Activated T-helper 1 cell treated with Interleukin-2 at 50 U/mL for 16 hours (primary cell): Measurements from ENCODE around the gene IL34.

Experiments used
- DNase-seq: peaks from one replicate; pipeline ENCODE4 v3.0.0-alpha.2; 2020; ENCODE audit warnings: low read depth

Gene IL34

DNA sequence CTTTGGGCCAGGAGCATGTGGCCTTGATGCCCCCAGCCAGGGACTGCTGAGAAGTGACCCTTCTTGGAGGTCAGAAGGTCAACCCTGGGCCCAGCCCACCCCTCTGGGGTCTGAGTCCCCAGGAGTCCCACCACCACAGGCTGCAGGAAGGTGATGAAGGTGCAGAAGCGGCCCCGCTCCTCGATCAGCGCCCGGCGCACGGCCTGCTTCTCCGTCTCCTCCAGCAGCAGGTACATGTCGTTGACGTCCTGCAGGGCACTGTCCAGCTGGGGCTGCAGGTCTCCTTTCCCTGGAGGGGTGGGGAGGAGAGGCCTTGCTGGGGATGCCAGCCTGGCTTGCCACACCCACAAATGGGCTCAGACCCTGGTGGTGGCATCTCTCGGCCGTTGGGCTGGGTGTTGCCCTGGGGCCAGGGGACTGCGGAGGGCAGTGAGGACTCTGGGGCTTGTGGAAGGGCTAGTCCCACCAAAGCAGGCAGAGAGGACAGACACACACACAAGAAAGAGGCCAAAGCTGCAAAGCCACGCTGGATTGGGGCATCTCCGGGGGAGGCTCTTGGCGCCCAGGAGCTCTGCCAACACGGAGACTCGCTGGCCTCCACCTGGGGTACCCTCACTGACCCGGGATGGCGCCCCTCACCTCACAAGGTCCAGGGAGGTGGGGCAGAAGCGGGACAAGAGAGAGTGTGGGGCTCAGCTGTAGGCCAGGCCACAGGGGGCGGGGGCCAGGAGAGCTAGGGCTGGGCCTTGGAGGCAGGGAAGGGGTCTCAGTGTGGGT, 31.9 kb downstream of the IL34 start:
- DNase-seq = no peak

DNA sequence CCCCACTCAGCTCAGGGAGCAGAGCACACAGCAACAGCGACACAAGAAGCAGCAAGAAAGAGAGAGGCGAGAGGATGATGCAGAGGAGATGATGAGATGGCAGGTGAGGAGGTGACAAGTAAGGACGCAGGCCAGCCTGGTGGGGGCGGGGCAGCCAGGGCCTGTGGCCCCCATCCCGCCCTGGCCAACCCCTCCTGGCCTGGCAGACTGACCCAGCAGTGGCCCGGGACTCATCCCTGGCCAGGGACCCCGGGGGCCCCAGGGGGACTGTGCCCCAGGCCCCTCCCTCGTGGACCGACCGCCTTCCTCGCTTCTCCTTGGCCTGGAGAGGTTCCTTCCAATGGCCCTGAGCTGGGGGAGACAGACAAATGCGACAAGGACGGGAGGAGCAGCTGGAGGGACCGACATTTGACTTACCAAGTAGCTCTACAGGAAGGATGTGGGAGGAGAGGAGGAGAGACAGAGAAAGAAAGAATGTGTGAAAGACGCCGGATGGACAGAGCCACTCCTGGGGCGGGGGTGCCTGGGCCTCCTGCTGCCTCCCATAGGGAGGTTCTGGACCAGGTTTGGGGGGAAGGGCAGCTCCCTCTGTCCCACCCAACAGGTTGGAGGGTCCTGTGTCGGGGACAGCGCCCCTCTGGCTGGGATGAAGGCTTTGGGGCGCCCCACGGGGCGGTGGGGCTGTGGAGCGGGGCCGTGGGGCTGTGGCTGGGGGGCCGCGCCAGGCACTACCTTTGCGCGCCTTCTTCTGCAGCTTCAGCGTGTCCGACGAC, 32.7 kb downstream of the IL34 start:
- no peak for DNase-seq

DNA sequence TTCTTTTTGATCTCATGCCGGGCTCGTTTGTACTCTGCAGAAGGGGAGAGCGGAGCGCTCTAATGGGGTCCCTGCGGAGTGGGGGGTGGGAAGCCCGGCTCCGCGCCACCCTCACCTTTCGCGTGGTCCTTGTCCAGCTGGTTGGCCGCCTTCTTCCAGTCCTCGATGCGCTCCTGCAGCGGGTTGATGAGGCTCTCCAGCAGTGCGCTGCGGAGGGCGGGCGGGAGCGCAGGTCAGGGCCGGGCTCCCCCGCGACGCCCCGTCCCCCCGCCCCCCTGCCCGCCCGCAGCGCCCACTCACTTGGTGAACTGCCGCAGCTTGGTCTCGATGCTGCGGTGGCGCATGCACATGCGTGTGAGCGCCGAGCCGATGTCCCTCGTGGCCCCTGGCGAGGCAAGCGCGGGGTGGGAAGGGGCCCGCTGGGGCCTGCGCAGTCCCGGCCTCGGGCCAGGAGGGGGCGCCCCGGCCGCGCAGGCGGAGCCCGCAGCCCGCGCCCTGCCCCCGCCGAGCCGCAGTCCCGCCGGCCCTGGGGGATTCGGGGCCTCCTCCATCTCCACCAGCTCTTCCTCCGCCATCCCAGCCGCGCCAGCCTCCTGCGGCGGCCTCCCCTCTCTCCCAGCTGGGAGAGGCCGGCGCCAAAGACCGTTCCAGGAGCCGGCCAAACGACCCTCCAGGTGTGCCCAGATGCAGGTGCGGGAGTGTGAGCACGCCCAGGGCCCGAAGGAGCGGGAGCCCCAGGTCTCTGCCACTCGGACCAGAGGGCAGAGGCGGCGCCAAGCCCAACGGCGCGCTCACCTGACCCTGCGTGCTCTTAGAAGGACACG, 33.5 kb downstream of the IL34 start:
- no peak for DNase-seq

DNA sequence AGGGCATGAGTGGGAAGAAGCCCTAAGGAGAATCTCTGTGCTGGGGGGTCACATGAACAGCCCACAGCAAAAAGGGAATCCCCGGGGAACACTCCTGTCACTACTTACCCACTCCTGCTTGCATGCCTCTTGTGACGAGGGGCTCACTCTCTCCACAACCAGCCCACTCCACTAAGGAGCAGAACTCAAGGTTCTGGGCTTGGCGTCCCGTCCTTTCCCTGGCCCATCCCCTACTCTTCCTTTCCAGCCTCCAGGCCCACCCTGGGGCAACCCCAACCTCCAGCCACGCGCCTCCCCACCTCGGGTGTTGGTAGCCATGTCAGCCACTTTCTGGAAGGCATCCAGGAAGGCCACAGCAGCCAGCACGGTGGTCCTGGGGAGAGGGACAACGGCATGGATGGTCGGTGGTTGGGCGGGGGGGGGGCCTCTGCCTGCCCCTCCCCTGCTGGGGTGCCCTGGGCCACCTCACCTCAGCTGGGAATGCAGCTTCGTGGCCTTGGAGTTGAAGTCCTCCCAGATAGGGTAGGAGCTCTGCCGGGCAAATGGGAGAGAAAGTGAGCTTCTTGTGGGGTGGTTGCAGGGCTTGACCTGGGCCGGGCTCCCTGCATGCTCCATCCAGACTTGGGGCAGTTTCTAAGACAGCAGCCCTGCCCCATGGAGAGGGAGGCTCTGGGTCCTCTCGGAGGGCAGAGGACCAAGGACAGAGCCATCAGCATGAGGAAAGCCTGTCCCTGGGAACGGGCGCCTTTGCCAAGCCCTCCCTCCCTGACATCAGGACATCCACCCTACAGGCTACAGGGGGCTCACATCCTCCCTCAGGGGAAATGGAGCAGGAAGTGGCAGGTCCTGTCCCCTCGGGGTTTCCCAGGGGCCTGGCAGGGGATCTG, 34.4 kb downstream of the IL34 start:
- DNase-seq = no peak

DNA sequence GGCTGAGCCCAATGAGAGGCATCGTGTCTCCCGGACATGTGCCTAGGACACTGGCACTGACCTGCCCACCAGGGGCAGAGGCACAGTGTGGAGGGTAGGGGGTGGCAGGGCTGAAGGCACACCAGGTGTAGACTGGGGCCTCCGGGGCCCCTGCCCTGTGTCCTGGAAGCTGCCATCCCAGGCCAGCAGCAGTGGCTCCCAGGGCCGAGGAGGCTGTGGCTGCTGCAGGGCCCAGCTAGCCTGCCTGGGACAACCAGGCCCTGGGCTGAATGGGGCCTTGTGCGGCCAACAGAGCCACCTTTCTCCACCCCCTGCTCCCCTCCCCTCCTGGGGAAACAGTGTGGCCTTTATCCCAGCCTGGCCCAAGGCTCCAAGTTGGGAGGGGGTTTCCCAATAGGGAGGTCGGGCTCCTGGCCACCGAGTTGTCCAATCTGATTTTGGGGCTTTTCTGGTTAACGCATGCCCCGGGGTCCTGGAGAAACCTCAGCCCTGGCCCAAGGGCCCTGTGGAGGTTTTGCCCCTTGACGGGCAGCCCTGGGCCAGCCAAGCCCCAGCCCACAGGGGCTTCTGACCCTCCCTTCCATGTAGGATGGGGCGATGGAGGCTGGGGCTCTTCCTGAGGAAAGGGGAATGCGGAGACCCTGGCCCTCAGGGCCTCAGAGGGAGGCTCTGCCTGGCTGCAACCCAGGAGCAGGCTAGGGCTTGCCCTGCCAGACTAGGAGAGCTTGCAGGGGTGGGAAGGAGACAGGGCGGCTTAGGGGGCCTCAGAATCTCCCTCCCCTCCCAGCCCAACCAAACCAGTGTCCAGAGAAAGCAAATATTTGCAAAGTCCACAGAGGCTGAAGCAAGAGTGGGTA, 35.3 kb downstream of the IL34 start:
- no peak for DNase-seq

DNA sequence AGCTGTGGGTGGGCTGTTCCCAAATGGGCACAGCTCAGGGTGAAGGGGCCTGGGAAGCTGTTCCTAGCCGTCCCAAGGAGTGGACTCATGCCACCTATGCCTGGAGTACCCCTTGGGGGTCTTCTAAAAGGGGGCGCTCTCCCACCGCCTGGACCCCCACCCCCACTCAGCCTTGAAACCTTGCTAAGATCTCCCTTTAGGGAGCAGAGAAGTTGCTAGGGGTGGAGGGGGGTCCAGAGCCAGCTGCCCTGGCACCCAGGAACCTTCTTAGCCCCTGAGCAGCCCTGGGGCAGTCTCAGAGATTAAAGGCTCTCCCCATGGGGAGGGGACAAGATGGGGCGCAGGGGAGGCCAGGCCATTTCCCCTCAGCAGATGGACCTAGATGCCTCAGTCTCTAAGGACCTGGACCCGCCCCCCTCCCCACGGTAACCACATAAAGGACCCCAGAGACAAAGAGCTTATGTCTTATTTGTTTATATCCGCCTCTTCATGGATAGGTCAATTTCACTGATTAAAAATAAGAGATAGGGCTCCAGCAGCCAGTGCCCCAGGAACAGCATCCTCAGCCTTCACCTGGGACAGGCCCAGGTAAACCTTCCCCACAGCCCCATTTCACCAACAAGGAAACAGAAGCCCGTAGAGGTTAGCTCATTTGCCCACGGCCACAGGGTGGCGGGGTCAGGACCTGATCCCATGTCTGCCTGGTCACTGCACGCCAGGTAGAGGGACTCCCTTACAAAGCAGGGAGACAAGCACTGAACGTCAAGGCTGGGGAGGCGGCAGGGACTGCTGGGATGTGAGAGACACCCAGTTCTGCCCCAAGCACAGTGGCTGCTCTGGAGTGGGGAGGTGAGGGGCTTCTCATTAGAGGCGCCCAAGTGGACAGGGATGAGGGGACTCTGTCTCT, 36.1 kb downstream of the IL34 start:
- no peak for DNase-seq

DNA sequence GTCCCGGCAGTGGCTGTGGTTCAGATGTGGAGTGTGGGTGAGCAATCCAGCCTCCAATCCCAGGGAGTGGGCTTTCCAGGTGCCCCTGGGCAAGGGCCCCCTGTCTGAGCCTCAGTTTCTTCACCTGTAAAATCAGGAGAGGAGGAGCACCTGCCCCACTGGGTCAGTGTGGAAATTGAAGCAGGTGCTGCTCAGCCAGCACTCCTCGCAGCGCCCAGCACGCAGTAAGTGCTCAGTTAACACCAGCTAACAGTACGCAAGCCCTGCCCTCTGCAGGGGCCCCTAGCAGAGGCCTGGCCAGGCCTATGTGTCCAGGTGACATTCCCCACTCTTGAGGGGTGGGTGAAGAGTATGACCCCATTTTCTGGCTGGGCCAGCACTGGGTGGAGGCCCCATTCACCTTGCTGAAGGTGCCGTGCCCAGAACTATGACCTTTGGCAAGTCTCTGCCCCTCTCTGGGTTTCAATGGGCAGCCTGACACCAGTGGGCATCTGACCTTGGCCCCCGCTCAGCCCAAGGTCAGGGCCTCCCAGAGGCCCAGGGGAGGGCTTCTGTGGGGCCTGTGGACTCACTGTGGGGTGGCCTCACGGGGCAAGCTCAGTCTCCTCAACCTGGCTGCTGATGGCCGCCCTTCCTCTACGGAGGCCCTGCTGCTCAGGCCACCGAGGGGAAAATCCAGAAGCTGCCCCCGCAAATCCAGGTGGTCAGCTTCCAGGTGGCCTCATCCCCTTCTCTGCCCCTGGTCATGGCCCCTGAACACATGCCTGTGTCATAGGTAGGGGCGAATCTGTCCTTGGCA, 37.0 kb downstream of the IL34 start:
- no peak for DNase-seq

DNA sequence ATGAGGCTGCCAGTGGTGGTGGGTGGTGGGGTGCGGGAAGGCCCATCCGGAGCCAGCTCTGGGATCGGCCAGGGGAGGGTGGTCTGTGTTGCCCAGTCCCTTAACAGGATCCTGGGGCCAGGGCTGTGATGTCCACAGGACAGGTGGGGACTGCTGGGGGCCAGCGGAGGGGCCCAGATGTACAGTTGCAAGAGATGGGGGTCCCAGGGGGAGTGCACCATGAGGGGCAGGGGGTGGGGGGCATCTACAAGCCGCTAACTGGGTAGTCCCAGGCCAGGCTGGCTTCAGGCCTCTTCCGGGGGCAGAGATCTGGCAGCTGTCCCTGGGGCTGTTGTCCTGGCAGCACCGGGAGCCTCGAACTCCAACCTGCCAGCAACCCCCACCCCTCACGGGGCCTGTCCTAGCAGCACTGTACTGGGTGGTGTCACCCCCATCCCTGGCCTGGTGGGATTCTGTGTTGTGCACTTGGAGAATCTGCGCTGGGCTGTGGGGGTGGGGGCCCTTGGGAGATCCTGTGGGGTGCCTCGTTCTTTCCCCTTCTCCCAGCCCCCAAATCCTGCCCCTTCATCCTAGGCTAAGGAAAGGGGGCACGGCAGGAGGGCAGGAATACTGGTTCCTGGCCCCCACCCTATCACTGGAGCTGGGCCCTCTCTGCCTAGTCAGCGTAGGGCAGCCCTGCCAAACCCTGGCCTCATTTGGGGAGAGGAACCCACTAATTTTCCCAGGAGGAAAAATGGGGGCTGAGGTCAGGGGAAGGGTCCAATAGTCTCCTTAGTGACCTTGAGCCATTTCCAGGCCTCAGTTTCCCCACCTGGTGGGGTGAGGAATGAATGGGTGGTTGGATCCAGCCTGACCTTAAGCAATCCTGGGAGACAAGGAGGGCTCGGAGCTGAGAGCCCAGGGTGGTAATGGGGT, 38.0 kb downstream of the IL34 start:
- DNase-seq = no peak

DNA sequence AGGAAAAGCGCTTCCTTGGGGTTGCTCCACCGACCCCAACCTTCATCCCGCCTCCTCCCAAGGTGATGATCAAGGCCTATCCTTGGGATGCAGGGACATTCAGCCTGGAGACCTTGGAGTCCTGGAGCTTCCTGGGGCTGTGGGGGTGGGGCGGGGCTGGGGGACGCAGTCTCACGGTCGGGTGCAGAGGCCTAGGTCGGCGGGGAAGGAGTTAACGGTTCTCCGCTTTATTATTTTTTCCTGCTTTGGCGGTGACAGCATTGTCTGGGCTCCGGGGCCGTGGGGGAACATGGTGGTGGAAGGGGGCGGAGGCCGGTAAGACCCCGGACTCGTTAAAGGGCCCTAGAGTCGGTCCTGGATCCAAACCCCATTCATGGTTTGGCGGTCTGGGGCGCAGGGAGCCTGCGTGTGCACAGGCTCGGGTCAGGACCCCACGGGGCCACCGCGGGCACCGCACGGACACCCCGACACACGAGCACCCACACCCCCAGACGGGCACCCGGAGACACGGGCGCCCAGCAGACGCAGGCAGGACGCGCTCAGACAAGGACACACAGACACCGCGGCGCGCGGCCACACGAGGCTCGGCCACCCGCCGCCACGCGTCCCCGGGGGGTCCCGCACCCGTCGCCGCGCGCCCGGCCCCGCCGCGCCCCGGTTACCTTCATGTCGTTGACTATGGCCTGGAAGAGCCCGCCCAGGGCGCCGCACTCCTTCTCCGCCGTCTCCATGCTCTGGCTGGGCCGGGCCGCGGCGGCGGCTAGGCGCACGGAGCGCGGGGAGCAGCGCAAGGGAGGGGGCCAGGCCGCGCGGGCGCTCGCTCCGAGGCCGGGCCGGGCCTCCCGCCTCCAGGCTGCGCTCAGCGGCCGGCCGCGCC, 38.9 kb downstream of the IL34 start:
- no peak for DNase-seq

DNA sequence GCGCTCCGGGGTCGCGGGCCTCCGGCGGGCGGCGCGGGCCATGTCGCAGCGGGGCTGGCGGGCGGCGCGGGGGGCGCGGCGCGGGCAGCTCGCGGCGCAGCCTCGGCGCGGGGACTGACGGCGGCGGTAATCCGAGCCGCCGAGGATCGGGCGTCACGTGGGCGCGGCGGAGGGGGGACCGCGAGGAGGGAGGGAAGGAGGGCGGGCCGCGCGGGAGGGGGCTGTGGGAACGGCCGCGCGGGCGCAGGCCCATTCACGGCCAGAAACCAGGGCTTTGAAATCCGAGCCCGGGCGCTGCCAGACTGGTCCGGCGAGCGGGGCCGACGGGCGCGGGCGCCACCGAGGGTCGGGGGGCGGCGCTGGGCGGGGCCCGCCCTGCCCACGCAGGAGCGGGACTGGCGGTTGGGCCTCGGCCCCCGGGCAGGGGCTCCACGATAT, 39.6 kb downstream of the IL34 start, which contains the start of gene MTSS2:
Gene MTSS2, minus strand, starts transcription at position 116 of the 438 bp plus-strand sequence. CDS start 262 bp downstream, outside the sequence.
- no peak for DNase-seq

DNA sequence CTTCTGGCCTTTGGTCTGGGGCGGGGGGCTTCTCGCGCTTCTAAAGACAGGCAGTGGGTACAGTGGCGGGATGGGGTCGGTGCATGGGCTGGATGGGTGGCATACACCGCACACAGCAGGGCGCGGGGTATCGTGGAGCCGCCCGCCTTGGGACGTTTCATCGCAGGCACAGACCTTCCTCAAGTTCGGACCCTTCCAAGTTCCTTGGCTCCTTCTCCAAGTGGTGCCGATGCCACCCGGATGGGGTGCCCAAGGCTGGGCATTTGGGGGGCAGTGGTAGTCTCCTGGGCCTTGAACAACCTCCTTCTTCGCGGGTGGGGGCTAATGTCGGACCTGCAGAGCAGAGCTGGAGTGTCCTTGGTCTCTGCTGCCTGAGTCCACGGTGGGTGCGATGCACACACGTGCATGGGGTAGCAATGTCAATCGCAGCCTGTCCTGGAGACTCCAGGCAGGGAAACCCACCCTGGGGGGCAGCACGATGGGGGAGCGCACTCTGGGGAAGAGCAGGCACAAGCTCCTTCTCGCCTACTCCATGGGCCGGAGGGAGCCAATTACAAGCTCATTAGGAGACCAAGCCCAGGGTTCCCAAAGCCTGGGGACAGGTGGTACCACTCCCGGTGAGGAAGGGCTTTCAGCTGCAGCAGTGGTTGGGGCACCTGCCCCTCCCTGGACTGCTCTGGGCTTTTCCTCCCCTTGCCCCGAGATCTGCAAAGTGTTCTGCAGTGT, 40.2 kb downstream of the IL34 start:
- no peak for DNase-seq

DNA sequence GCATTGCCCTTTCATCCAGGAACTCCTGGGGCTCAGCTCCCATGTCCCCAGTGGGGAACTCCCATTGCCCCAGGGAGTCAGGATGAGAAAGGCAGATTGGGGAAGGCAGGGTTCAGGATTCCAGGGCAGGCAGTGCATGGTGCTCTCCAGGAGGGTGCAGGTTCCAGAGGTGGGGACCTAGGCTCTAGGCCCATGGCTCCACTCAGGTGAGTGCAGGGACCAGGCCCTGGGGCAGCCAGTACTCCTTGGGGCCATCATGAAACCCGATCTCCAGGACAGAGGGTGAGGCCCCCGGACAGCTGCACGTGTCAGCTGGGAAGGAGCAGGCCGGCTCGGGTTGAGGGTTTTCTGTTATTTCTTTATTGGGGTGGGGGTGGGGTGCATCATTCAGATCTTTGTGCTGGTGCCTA, 40.7 kb downstream of the IL34 start:
- DNase-seq = no peak

DNA sequence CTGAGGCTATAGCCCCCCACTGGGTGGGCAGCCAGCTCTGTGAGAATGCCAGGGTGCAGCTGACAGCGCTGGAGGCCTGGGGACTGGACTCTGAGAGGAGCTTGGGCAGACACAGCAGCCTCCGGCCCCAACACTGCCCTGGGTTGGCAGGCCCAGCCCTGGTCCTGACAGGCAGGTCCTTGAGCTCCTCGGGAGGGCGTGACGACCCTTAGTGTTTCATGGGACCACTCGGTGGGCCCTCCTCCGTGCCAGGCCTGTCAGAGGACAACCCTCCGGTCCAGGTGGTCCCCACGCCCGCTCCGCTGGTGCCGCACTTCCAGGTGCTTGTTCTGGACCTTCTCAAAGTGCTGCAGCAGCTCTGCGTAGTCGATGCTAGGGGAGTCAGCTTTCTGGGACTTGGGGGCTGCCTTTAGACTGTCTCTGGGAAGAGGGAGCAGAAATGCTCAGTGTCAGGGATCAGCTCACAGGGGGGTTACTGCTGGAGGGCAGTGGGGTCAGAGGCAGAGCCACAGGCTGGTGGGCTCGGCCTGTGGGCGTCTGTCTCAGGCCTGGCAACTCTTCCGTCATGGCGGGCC, 41.4 kb downstream of the IL34 start:
- DNase-seq = no peak

DNA sequence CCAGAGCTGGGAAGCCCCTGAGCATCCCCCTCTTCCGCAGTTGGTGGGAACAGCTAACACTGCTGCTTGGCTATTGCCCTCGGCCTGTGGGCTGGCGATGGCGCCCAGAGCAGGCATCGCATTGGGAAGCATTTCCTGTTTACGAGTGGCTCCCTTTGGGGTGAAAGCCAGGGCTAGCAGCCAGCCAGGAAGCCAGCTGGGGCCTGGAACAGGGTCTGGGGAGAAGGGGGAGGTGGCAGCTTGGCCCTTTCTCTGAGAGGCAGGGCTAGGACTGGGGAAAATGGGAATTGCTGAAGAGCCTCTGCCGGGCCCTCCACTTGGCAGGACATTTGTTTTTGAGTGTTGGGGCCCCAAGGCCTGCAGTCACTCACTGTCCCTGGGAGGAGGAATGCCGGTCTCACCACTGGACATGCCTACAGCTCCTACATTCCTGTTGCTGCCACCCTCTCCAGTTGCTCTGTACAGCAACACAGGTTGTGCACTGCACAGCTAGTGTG, 41.9 kb downstream of the IL34 start:
- DNase-seq = no peak
